Immature natural killer cell (primary cell): ENCODE data around the gene APOD. TPM values are rescaled to one million over a fixed set of nuclear protein-coding genes. Genes with fewer than 3 reads are reported as not detected.

ENCODE experiments used
- DNase-seq, 3 donors: peaks; one replicate each; pipeline ENCODE4 v3.0.0; 2022; ENCODE audit warnings: mixed read lengths in 1 of 3
- H3K27ac Mint-ChIP-seq, 6 donors: one replicate each; pipeline ENCODE4 v1.8.0; 2020; ENCODE audit warnings: mixed read lengths in 6 of 6, mild to moderate bottlenecking in 5 of 6, inconsistent platforms in 4 of 6, moderate library complexity in 3 of 6
- H3K27me3 Mint-ChIP-seq, 3 donors: one replicate each; pipeline ENCODE4 v1.8.0; 2020 to 2021; ENCODE audit warnings: low read depth in 3 of 3, mild to moderate bottlenecking in 3 of 3, mixed read lengths in 3 of 3, moderate library complexity in 3 of 3, inconsistent platforms in 1 of 3
- H3K36me3 Mint-ChIP-seq, 3 donors: one replicate each; pipeline ENCODE4 v1.8.0; 2020; ENCODE audit warnings: mixed read lengths in 3 of 3, inconsistent platforms in 2 of 3, mild to moderate bottlenecking in 2 of 3
- H3K4me1 Mint-ChIP-seq, 2 donors: one replicate each; pipeline ENCODE4 v1.8.0; 2020; ENCODE audit warnings: inconsistent platforms in 2 of 2, mild to moderate bottlenecking in 2 of 2, mixed read lengths in 2 of 2, moderate library complexity in 1 of 2
- H3K4me3 Mint-ChIP-seq, 5 donors: one replicate each; pipeline ENCODE4 v1.8.0; 2020; ENCODE audit warnings: mild to moderate bottlenecking in 5 of 5, mixed read lengths in 5 of 5, inconsistent platforms in 3 of 5, moderate library complexity in 3 of 5
- H3K9me3 Mint-ChIP-seq, 6 donors: one replicate each; pipeline ENCODE4 v1.8.0; 2020; ENCODE audit warnings: mild to moderate bottlenecking in 6 of 6, mixed read lengths in 6 of 6, inconsistent platforms in 4 of 6, moderate library complexity in 3 of 6
- polyA plus RNA-seq, 3 donors: library from polyadenylated mRNA; unstranded; fragments of 300-500 nt; fragmentation: Illumina TruSeq; gene quantifications; one replicate each; pipeline ENCODE4 v1.2.3, GENCODE V29; 2021

Gene APOD
- polyA plus RNA-seq, 3 donors from 2014 or later = not detected

DNA sequence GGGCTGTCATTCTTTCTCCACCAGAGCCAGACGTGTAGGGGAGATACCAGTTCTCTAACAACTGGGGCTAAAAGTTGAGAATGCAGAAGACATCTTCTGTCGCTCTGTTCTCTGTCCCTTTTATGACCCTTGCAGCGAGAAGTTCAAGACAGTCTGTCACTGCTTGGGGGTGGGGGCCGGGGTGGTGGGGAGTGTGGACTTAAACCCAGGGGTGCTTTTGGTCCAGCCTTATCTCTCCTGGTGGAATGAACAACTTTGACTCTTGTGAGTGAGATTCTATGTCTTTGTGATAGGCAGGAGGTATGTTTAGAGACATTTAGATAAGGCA lies 767 bp upstream of the APOD start:
- DNase-seq = no peak
- no peak overlapping the region for H3K27ac Mint-ChIP-seq
- peaks cover 0 to 2% of the 10 kb centered on the region in 2 donors for H3K4me1 Mint-ChIP-seq

DNA sequence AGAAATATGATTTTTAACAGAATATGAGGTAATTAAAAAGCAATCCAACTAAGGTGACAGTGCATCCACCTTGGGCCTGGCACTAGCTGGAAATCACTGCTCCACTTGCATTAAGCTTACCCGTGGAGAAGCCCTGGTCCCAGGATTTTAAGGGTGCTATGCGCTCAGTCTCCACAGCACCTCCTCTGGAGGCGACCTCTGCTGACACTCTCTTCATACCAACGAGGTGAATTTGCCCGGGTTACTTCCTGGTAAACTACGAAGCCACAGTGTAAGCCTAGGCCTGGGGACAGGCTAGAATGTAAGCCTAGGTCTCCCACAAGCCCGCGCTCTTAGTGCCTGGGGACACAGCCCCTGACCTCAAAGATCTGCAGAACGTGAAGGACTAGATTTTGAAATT lies 793 bp downstream of the APOD start:
- peaks cover 4 to 12% (median 5%) of the 10 kb centered on the region in 3 donors for H3K27me3 Mint-ChIP-seq
- peaks cover 0 to 2% of the 10 kb centered on the region in 2 donors for H3K4me1 Mint-ChIP-seq
- DNase-seq = no peak
- no peak overlapping the region for H3K4me3 Mint-ChIP-seq
- no peak overlapping the region for H3K27ac Mint-ChIP-seq
- H3K9me3 Mint-ChIP-seq = no peaks in the 10 kb centered on the region
- H3K36me3 Mint-ChIP-seq = no peaks in the 10 kb centered on the region

More for the DNA sequence above, 767 bp upstream of the APOD start:
- peaks cover 3 to 10% (median 4%) of the 10 kb centered on the region in 3 donors for H3K27me3 Mint-ChIP-seq
- H3K9me3 Mint-ChIP-seq = no peaks in the 10 kb centered on the region
- no peaks in the 10 kb centered on the region for H3K36me3 Mint-ChIP-seq
- no peak overlapping the region for H3K4me3 Mint-ChIP-seq

DNA sequence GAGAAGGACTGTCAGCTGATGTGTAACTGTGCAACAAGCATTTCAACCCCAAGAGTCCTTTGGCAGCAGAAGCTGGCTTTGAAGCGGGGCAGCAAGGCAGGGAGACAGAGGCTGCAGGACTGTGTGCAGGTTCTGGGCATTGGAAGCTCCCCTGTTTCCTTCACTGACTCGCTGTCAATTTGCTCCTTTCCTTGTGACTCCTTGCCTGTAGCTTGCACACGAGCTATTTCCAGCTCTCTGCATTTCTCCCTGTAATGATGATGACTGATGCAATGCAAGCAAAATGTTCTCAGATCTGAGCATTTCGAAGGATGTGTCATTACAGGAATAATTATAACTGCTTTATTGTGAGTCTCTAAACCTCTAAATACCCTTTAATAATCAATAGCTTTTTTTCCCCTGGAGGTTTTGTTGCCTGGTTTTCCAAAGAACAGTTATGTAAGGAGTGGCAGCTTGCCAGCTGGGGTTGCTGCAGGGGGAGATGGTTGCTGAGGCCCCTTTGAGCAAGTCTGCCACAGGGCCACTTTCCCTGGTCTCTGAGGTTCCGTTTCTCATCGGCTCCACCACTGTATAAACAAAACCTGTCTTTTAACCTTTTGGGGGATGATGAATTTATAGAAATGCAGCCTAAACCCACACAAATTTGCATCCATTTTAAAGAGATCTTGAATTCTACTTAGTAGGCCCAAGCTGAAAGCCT lies 2.8 kb downstream of the APOD start:
- H3K27me3 Mint-ChIP-seq = peaks cover 2 to 12% (median 5%) of the 10 kb centered on the region in 3 donors
- no peak overlapping the region for H3K4me3 Mint-ChIP-seq
- no peaks in the 10 kb centered on the region for H3K36me3 Mint-ChIP-seq
- H3K4me1 Mint-ChIP-seq = peaks cover 0 to 2% of the 10 kb centered on the region in 2 donors
- no peak for DNase-seq
- no peak overlapping the region for H3K27ac Mint-ChIP-seq
- no peaks in the 10 kb centered on the region for H3K9me3 Mint-ChIP-seq

DNA sequence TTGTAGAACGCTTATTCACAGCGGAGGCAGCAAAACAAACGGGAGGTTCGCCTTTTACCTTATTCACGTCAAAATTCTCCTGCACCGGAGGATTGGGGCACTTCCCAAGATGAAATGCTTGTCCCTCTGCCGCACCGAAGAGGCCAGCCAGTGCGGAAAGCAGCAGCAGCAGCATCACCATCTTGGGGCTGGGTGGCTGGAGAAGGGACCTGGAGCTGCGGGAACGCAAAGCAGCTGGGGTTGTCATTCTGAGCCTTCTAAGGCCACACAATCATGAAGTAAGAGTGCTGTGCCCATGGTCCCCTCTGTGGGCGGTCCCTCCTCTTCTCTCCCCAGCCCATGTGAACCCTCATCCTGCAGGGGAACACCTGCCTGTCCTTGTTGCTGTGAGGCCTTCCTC lies 4.5 kb downstream of the APOD start:
- Mint-ChIP-seq H3K4me1 (no peaks in the 10 kb centered on the region), H3K9me3 (no peaks in the 10 kb centered on the region), H3K27ac (no peak overlapping the region), H3K27me3 (peaks cover 5 to 8% (median 6%) of the 10 kb centered on the region in 3 donors), H3K36me3 (no peaks in the 10 kb centered on the region), H3K4me3 (no peak overlapping the region)
- no peak for DNase-seq

DNA sequence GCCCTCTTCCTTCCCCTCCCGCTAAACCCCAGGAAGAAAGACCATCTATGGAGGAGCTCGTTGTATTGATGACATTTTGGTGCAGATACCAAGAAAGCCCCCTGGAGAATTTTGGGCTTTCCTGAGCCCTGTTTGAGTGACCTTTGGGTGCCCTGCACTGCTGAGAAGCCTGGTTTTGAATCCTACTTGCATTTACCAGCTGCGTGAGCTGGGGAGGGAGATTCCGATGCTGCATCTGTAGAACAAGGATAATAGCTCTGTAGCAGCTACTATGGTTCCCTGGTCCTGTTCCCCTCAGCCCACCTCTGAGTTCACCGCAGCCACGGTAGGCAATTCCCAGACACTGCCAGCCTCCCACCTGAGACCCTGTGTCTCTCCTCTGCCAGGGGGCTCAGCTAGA lies 5.2 kb downstream of the APOD start:
- peaks cover 5 to 8% (median 5%) of the 10 kb centered on the region in 3 donors for H3K27me3 Mint-ChIP-seq
- H3K36me3 Mint-ChIP-seq = no peaks in the 10 kb centered on the region
- no peaks in the 10 kb centered on the region for H3K4me1 Mint-ChIP-seq
- no peaks in the 10 kb centered on the region for H3K9me3 Mint-ChIP-seq
- no peak overlapping the region for H3K27ac Mint-ChIP-seq
- DNase-seq = no peak
- H3K4me3 Mint-ChIP-seq = no peak overlapping the region

DNA sequence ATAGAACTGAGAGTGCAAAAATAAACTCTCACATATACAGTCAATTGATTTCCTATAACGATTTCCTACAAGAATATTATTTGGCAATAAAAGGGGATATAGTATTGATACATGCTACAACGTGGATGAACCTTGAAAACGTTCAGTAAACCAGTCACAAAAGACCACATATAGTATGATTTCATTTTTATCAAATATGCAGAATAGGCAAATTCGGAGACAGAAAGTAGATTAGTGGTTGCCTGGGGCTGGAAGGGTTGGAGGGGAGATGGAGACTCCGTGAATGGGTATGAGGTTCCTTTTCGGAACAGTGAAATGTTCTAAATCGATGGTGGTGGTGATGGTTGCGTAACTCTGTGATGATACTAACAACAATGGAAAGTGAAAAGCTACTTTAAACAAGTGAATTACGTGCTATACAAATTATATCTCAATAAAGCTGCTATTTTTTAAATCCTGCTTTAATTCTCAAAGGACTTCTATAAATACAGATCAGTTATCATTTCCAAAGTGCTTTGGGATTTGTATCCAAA lies 6.0 kb downstream of the APOD start:
- H3K27ac Mint-ChIP-seq = no peak overlapping the region
- no peaks in the 10 kb centered on the region for H3K9me3 Mint-ChIP-seq
- peaks cover 5 to 8% (median 5%) of the 10 kb centered on the region in 3 donors for H3K27me3 Mint-ChIP-seq
- no peak for DNase-seq
- no peak overlapping the region for H3K4me3 Mint-ChIP-seq
- H3K36me3 Mint-ChIP-seq = no peaks in the 10 kb centered on the region
- no peaks in the 10 kb centered on the region for H3K4me1 Mint-ChIP-seq

DNA sequence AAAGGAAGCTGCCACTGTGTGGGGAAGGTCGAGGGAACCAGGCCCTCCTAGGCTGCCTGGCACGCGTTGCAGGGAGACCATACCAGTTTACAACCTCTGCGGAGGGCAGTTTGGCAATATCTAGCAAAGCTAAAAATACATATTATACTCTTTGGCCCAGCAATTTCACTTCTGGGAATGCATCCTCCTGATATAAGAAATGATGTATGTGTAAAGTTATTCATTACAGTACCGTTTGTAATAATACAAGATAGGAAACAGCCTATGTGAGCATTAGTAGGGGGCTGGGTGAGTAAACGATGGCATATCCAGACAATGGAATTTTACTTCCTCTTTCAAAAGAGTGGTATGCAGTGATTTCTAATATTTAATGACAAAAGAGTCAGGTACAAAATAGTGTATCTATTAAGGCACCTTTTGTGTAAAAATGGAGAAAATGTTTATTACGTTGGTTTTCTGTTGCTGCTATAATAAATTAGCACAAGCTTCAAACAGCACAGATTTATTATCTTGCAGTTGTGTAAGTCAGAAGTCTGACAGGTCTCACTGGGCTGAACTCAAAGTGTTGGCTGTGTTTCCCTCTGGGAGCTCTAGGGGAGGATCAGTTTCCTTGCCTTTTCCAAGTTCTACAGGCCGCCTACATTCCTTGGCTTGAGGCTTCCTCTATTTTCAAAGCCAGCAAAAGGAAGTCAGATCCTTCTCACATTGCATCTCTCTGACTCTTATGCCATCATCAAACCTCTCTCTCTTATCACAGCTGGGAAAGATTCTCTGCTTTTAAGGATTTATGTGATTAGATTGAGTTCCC lies 9.0 kb downstream of the APOD start:
- no peak for DNase-seq
- no peak overlapping the region for H3K27ac Mint-ChIP-seq
- no peaks in the 10 kb centered on the region for H3K9me3 Mint-ChIP-seq
- H3K4me1 Mint-ChIP-seq = peaks cover 1 to 11% of the 10 kb centered on the region in 2 donors
- H3K4me3 Mint-ChIP-seq = no peak overlapping the region
- H3K27me3 Mint-ChIP-seq = peaks cover 2 to 4% (median 4%) of the 10 kb centered on the region in 3 donors
- H3K36me3 Mint-ChIP-seq = no peaks in the 10 kb centered on the region

DNA sequence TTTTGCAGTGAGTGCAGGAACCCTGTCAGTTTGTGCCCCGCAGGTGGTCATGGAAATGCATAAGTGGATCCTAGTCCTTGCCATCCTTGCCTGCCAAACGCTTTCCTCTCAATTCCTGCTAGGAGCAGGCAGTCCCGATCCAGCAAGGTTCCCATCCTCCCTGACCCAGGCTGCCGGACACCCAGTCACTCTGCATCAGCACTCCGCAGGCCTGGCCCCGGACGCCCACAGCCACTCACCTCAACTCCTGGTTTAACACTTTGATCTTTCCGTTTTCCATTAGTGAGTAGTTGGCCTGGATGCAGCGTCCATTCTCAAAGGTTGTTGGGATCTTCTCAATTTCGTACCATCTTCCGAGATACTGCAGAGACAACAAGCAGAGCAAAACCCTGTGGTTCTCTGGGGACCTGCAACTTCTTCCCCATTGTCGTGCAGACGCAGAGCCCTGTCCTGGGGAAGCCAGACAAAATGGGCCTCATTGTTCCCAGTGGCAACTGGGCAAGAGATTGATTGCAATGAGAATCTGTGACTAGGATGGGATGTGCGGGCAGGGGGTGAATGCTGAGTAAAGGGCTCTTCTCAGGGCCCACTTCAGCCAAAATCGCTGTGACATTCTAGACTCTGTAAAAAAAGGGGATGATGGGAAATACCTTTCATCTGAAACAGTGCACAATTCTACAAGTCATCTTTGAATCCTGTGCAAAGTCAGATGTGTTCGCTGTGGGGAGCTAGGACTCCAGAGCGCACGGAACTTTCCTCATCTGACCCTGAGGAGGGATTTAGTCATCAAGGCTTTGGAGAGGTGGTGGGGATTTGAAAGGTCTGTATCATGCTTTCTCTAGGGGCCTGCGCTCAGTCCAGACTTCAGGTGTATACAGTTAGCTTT lies 9.9 kb downstream of the APOD start:
- Mint-ChIP-seq H3K9me3 (no peaks in the 10 kb centered on the region), H3K4me1 (peaks cover 1 to 11% of the 10 kb centered on the region in 2 donors), H3K4me3 (no peak overlapping the region), H3K27me3 (peaks cover 2 to 6% (median 4%) of the 10 kb centered on the region in 3 donors), H3K36me3 (no peaks in the 10 kb centered on the region), H3K27ac (no peak overlapping the region)
- no peak for DNase-seq

DNA sequence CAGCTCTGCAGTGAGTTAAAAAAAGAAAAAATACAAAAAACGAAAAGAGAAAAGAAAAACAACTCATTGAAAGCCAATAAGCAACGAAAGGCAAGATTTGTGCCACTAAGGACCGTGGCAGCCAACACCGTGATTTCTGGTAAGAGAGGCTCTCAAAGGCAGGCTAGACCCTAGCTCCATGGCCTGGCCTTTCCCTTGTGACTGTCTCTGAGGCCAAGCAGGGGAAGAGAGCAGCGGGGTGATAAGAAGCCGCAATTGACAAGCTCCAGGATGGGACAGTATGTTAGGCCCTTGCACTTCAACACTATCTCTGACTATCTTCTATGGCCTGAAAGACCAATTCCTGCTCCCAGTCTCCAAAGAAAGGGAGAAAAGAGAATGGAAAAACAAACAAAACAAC lies 12.4 kb downstream of the APOD start:
- Mint-ChIP-seq H3K4me3 (no peak overlapping the region), H3K27ac (no peak overlapping the region), H3K9me3 (no peaks in the 10 kb centered on the region), H3K4me1 (peaks cover 1 to 11% of the 10 kb centered on the region in 2 donors), H3K27me3 (peaks cover 1 to 5% (median 4%) of the 10 kb centered on the region in 3 donors), H3K36me3 (no peaks in the 10 kb centered on the region)
- no peak for DNase-seq

DNA sequence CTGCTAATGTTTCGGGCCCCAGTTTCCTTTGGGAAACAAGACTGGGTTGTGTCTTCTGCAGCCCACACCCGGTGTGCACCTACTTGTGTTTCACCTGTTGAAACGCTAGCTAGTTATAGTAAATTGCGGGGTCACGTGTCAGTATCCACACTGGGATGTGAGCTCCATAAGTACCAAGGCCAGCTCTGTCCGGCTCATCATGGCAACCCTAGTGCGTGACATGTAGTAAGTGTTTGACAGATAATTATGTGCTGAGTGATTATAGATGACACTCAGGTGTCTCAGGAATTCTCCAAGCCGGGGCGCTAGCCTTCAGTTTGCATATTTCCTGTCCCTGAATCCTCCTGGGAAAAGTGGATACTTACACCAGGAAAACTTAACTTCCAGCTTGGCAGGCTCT lies 12.8 kb downstream of the APOD start:
- no peaks in the 10 kb centered on the region for H3K9me3 Mint-ChIP-seq
- no peaks in the 10 kb centered on the region for H3K36me3 Mint-ChIP-seq
- H3K4me3 Mint-ChIP-seq = no peak overlapping the region
- peaks cover 1 to 11% of the 10 kb centered on the region in 2 donors for H3K4me1 Mint-ChIP-seq
- DNase-seq = no peak
- no peak overlapping the region for H3K27ac Mint-ChIP-seq
- H3K27me3 Mint-ChIP-seq = peaks cover 2 to 5% (median 4%) of the 10 kb centered on the region in 3 donors

DNA sequence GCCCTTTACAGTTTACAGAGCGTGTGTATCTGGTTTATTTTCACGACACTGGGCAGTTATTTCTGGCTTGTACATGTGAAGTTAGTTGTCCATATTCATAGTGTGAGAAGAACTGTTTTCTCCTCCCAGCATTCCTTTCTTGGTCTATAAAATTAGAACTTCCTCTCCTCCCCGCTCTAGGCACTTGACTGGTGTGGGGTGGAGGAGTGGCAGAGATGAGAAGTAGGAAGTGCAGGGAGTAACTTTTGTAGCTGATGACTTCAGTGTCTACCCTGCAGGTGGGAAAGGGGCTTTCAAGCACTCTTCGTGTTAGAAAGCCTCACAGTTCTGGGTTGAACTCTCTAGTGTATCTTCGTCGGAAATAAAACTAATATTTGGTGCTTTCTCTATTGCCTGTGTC lies 13.4 kb downstream of the APOD start:
- H3K27ac Mint-ChIP-seq = no peak overlapping the region

DNA sequence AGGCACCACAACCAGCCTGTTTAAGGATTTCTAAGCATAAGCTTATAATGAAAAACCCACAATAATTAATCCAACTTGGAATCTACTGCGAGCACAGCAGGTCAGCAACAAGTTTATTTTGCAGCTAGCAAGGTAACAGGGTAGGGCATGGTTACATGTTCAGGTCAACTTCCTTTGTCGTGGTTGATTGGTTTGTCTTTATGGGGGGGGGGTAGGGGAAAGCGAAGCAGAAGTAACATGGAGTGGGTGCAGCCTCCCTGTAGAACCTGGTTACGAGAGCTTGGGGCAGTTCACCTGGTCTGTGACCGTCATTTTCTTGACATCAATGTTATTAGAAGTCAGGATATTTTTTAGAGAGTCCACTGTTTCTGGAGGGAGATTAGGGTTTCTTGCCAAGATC lies 15.1 kb downstream of the APOD start:
- no peak overlapping the region for H3K27ac Mint-ChIP-seq
- no peak overlapping the region for H3K4me3 Mint-ChIP-seq
- DNase-seq = no peak
- H3K36me3 Mint-ChIP-seq = no peaks in the 10 kb centered on the region
- no peaks in the 10 kb centered on the region for H3K9me3 Mint-ChIP-seq
- H3K4me1 Mint-ChIP-seq = peaks cover 1 to 11% of the 10 kb centered on the region in 2 donors
- peaks cover 0 to 3% (median 2%) of the 10 kb centered on the region in 3 donors for H3K27me3 Mint-ChIP-seq

More for the DNA sequence above, 13.4 kb downstream of the APOD start:
- no peak for DNase-seq
- Mint-ChIP-seq H3K27me3 (peaks cover 2 to 5% (median 4%) of the 10 kb centered on the region in 3 donors), H3K4me1 (peaks cover 1 to 11% of the 10 kb centered on the region in 2 donors), H3K36me3 (no peaks in the 10 kb centered on the region), H3K9me3 (no peaks in the 10 kb centered on the region), H3K4me3 (no peak overlapping the region)

DNA sequence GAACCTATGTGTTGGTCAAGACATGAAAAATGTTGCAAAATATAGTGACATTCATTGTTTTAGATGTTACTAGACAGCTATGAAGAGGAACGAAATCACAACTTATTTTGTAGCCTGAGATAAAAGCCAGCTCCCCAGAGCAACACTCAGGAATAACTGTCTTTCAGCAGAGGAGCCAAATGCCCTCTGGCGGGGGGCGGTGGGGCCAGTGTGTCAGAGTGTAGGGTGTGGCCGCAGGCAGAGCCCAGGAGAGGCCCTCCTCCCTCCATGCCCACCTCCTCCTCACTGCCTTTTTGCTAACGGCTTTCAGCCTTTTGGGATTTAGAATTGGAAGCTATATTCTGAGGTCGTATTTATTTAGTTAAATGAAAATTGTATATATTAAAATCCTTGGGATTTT lies 16.9 kb downstream of the APOD start:
- no peak overlapping the region for H3K27ac Mint-ChIP-seq
- H3K9me3 Mint-ChIP-seq = no peaks in the 10 kb centered on the region
- H3K4me1 Mint-ChIP-seq = peaks cover 1 to 11% of the 10 kb centered on the region in 2 donors

More for the DNA sequence above, 16.9 kb downstream of the APOD start:
- no peak for DNase-seq
- Mint-ChIP-seq H3K27me3 (peaks cover 0 to 3% (median 2%) of the 10 kb centered on the region in 3 donors), H3K36me3 (no peaks in the 10 kb centered on the region), H3K4me3 (no peak overlapping the region)
